ENCODE results near the gene DNAJB4.

The DNAJB4 gene

DNA sequence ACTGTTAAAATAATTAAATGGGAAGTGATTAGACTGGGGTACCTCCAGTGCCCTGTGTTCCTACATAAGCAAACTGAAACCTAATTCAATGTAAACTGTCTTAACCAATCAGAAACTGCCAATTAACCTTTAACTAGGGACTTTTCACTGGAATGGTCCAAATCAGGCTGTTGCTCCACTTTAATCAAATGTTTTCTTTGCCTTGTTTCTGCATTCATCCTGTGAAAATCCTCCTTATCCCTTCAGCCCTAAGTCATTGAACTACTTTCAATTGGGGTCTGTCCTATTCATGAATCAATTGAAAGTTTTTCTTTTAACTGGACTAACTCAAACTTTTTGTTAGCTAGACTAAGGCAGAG lies 20.8 kb upstream of the DNAJB4 start:
- TF ChIP-seq, protein P1, sequence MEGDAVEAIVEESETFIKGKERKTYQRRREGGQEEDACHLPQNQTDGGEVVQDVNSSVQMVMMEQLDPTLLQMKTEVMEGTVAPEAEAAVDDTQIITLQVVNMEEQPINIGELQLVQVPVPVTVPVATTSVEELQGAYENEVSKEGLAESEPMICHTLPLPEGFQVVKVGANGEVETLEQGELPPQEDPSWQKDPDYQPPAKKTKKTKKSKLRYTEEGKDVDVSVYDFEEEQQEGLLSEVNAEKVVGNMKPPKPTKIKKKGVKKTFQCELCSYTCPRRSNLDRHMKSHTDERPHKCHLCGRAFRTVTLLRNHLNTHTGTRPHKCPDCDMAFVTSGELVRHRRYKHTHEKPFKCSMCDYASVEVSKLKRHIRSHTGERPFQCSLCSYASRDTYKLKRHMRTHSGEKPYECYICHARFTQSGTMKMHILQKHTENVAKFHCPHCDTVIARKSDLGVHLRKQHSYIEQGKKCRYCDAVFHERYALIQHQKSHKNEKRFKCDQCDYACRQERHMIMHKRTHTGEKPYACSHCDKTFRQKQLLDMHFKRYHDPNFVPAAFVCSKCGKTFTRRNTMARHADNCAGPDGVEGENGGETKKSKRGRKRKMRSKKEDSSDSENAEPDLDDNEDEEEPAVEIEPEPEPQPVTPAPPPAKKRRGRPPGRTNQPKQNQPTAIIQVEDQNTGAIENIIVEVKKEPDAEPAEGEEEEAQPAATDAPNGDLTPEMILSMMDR (IDR thresholded peaks at IDR 0.05) = no peak
- H3K27ac ChIP-seq = no peak overlapping the region
- no peaks in the 10 kb centered on the region for H3K36me3 ChIP-seq
- no peak overlapping the region for H3K4me3 ChIP-seq (ENCODE audit: low read depth in 1 of 2, low read length in 1 of 2)
- H3K27me3 ChIP-seq = no peaks in the 10 kb centered on the region
- H3K4me1 ChIP-seq (ENCODE audit: control insufficient read depth in 1 of 2, insufficient read depth in 1 of 2, low read depth in 1 of 2, low read length in 1 of 2) = peaks cover 21 to 23% of the 10 kb centered on the region in 2 experiments
- H3K9me3 ChIP-seq = no peaks in the 10 kb centered on the region

DNA sequence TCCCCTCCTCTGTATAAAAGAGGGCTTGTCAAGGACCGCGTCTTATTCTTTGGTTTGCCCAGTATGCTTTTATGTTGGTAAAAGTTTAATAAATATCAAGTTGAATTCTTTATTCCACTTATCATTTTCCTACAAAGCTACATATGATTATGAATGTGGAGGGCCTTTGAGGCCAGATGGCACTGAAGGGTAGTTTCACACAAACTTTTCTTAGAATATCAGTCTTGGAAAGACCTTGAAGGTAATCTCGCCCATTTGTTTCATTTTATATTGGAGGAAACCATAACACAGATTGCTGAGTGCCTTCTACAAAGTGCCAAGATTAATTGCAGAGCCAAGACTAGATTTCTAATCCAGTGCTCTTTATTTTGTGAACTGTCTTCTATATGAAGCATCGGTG lies 20.1 kb upstream of the DNAJB4 start:
- Histone ChIP-seq H3K9me3 (no peaks in the 10 kb centered on the region), H3K27me3 (no peaks in the 10 kb centered on the region), H3K4me1 (ENCODE audit: control insufficient read depth in 1 of 2, insufficient read depth in 1 of 2, low read depth in 1 of 2, low read length in 1 of 2) (peaks cover 21% of the 10 kb centered on the region in 2 experiments), H3K4me3 (ENCODE audit: low read depth in 1 of 2, low read length in 1 of 2) (no peak overlapping the region), H3K36me3 (no peaks in the 10 kb centered on the region), H3K27ac (no peak overlapping the region)
- TF ChIP-seq, protein P1 (IDR thresholded peaks at IDR 0.05) = no peak

DNA sequence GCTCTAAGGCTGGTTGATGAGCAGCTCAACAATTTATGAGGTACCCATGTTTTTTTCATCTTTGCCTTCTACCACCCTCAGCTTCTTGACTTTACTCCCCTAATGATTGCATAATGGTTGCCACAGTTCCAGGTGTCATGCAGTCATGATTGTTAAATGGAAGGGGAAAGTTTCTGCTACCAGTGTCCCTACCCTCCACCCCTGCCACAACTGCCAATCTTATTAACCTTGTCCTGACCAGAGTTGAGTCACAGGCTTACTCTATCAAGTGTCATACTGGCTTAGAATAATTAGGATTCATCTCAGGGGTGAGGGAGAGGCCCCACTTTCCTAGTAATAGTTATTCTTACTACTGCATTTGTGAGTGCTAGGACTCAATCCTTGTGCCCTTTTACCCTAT lies 17.9 kb upstream of the DNAJB4 start:
- Histone ChIP-seq H3K4me3 (ENCODE audit: low read depth in 1 of 2, low read length in 1 of 2) (no peak overlapping the region), H3K4me1 (ENCODE audit: control insufficient read depth in 1 of 2, insufficient read depth in 1 of 2, low read depth in 1 of 2, low read length in 1 of 2) (peaks cover 12 to 13% of the 10 kb centered on the region in 2 experiments), H3K27ac (peak overlapping the region; percentile 44), H3K36me3 (no peaks in the 10 kb centered on the region), H3K9me3 (no peaks in the 10 kb centered on the region), H3K27me3 (no peaks in the 10 kb centered on the region)
- TF ChIP-seq, protein P1 (IDR thresholded peaks at IDR 0.05) = no peak

DNA sequence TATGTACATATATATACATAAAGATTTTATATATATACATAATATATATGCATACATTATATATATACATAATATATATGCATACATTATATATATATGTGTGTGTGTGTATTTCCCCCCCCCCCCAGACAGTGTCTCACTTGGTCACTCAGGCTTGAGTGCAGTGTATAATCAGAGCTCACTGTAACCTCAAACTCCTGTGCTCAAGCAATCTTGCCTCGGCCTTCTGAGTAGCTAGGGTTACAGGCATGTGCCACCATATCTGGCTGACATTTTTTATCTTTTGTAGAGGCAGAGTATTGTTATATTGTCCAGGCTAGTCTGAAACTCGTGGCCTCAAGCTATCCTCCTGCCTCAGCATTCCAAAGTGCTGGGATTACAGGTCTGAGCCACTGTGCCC lies 16.8 kb upstream of the DNAJB4 start:
- Histone ChIP-seq H3K27me3 (no peaks in the 10 kb centered on the region), H3K4me1 (ENCODE audit: control insufficient read depth in 1 of 2, insufficient read depth in 1 of 2, low read depth in 1 of 2, low read length in 1 of 2) (peaks cover 12 to 13% of the 10 kb centered on the region in 2 experiments), H3K36me3 (no peaks in the 10 kb centered on the region), H3K27ac (no peak overlapping the region), H3K4me3 (ENCODE audit: low read depth in 1 of 2, low read length in 1 of 2) (no peak overlapping the region), H3K9me3 (no peaks in the 10 kb centered on the region)
- TF ChIP-seq, protein P1 (IDR thresholded peaks at IDR 0.05) = no peak

DNA sequence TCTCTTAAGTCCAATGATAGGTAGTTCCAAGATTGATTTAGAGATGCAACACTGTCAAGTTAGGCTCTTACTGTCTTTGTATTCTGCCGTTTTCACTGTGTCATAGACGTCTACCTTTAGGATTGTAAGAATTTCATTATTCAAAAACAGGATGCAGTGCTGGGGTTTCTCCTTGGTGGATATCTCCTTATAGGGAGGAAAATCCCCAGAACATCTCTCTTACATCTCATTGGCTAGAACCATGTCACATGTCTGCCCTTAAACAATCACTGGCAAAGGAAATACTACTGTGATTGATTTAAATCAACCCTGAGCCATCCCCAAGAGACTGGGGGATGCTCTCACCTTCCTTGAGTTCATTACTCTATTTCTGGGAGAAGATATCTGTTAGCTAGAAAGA lies 15.0 kb upstream of the DNAJB4 start:
- no peaks in the 10 kb centered on the region for H3K9me3 ChIP-seq
- no peak overlapping the region for H3K27ac ChIP-seq
- TF ChIP-seq, protein P1 (IDR thresholded peaks at IDR 0.05) = no peak
- peaks cover 12 to 13% of the 10 kb centered on the region in 2 experiments for H3K4me1 ChIP-seq (ENCODE audit: control insufficient read depth in 1 of 2, insufficient read depth in 1 of 2, low read depth in 1 of 2, low read length in 1 of 2)
- H3K36me3 ChIP-seq = no peaks in the 10 kb centered on the region
- no peaks in the 10 kb centered on the region for H3K27me3 ChIP-seq
- no peak overlapping the region for H3K4me3 ChIP-seq (ENCODE audit: low read depth in 1 of 2, low read length in 1 of 2)

Measured in neutrophil (primary cell).